NCI-H2107 (cell line): ENCODE data around the gene RAD23A.
"Not testable (repeated sequence)": the region's sequence is repeated elsewhere in the genome, so short reads cannot be mapped to it uniquely, and the experiment has no call there.

Source experiments
- DNase-seq: peaks from one replicate; lab custom pipeline; 2025; lab: John Stamatoyannopoulos, UW

RAD23A gene

DNA sequence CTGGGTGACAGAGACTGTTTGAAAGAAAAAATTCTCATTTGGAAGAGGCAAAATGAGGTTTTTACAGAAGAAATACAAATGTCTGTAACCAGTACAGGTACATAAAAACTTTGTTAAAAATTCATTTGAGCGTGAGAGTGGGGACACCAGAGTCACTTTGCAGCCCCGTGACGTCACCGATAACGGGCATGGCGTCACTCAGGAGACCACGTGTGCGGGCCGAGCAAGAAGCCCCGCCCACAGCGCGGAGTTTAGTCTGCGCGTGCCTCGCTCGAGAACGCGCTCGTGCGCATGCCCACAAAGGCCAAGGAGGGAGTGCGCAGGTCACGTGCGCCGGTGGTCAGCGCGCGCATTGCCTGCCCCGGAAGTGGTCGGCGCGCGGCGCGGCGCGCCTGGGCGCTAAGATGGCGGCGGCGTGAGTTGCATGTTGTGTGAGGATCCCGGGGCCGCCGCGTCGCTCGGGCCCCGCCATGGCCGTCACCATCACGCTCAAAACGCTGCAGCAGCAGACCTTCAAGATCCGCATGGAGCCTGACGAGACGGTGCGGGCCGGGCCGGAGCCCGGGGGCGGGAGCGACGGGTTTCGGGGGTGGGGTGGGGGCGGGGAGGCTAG is at the start of gene RAD23A:
Gene RAD23A (plus strand): TSS at position 384 of the 613 bp plus-strand sequence. CDS start 87 bp downstream, at position 471.
- DNase-seq: peak; percentile 95

DNA sequence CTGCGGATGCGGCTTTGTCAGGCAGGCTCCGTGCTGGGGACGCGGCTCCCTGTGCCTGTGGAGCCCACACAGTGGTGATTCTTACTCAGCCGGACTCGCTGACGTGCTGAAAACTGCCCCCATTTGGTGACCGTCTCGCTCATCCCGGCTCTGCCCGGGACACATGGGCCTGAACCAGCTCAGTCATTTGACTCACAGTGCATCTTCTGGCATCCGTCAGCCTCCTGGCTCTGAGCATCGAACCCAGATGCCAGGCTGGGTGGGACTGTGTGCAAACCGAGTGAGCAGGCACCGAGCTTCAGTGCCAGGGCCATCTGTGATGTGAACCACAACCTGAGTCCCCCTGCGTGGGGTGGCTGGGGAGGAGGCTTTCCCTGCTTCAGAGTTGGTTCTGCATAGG is 49.2 kb upstream of the RAD23A start:
- DNase-seq: no peak

DNA sequence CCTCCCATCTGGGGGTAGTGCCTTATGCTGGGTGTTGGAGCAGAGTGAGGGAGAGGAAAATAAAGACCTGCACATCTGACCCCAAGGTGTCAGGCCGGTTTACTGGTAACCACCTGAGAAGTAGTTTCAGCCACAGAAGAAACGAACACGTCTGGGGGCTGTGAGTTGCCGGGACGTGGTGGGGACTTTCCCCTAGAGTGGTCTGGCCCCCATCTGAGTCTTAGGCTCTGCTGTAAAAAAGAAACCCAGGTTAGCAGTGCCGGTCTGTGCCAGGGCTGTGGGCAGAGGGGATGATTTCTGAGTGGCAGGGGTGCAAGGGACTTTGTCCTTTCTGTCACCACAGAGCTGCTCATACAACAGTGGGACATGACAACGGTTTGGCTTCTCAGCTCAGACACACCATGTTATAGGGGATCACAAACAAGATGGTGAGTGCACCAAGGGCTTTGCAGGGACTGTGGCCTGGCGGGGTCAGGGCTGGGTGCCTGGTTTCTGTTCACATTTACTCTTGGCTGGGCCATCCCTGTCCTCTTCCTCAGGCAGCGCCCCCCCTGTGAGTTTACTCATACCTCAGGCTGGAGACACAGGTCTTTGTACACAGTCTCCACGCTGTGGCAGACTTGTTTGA is 45.7 kb upstream of the RAD23A start:
- DNase-seq: no peak

DNA sequence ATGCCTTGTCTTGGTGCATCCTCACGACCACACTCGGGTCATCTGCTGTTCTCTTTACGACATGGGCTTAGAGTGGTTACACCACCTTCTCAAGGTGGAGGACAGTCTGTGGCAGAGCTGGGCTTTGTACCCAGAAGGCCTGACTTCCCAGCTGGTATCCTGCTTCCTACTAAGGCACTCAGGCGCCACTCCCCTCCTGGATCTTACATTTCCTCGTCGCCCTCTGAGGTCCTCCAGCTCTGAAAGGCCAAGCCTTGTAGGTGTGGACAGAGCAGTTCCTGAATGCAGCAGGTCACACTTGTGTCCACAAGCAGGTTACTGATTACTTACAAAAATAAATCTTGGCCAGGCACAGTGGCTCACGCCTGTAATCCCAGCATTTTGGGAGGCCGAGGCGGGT is 38.5 kb upstream of the RAD23A start:
- no peak for DNase-seq

DNA sequence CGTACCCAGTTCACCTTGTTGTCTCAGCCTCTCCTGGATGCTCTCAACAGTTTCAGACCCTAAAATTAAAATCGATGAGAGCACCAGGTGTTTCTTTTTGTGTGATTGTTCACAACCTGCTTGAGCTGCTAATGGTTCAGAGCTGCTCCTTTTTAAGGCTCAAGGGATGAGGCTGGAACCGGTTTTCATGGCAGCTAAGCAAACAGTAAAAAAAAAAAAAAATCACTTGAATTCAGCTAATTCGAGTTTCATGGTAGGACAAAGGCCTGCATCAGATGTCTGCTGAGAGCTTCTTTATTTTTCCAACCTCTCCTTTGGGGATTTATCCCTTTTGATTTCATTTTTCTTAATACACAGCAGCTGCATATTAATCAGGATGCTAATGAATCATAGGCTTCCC is 33.1 kb upstream of the RAD23A start:
- DNase-seq: peak; percentile 82

DNA sequence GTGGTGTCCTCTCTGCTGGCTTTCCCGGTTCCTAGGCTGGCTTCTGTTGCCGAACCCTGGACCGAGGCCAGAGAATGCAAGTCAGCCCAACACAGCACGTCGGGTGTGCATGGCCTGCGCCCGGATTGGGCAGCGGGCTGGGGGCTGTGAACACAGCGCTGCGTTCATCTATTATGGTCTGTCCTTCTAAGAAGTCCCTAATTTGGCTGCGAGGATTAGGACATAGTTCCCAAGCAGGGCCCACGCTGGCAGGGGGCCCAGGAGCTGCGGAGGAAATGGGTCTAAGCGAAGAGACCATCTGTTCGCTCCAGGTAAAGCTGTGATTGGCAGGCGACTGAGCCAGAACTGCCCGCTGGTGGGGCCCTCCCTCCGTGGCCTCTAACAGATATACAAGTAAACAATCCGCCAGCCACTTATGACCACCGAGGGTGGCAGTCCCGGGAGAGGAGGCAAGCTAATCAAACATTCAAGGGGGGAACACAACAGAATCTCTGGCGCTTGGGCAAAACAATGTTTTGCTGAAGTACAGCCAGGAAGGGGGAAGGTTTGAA is 32.6 kb upstream of the RAD23A start:
- DNase-seq: peak; percentile 93

DNA sequence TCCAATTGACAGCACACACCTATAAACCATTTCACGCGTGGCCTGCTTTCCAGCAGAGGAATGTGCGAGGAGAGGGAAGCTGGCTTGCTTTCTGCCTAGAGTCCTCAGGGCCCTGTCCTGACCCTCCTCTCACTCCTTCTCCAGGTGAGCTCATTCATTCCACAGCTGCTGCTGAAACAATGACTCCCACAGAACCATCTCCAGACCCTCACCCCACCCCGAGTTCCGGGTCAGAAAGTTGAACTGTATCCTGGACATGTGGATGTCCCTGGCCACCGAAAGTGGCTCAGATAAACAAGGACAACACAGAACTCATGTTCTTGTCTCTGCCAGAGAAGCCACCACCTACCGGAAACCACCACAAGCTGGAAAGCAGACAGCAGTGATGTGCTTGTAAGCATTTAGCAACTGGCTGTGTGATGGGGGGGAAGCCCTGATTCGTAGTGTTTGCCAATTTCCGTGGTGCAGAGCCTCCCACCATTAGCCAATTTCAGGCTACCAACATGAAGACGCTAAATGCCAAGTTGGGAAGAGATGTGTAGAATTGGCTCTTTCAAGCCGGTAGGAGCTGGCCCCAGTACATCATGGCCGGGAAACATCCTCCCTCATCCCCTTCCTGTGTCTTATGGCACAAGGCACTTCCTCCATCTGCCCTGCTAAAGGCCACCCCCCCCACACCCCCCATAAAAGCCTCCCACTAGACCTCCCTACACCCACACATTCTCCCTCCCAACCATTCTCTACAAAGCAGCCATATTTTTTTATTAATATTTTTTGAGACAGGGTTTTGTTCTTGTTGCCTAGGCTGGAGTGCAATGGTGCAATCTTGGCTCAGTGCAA is 31.6 kb upstream of the RAD23A start:
- no peak for DNase-seq

DNA sequence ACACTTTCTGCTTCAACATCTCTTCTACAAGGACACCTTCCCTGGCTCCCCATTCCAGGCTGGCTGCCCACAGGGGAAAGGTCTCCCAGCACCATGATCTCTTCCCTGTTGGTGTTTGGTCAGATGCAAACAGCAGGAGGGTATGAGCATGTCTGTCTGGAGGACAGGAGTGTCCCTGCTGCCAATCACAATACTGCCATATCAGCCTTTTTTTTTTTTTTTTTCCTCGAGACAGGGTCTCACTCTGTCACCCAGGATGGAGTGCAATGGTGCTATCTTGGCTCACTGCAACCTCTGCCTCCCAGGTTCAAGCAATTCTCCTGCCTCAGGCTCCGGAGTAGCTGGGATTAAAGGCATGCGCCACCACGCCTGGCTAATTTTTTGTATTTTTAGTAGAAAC is 29.8 kb upstream of the RAD23A start:
- not testable (repeated sequence) for DNase-seq

DNA sequence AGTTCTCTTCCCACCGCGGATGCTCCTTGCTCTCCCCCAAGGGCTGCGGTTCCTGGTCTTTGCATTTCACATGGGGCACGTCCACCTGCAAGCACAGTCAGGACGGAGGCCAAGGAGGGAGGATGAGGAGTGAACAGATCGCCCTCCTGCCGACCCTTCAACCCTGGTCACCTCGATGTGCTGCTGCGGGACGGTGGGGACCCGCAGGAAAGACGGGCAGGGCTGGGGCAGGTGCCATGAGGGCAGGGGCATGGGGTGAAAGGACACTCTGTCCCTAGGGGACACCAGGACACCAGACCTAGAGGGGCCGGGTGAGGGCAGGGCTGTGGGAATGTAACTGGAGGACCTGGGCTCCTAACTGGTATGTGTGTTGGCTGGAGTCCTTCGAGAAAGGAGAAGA is 27.4 kb upstream of the RAD23A start:
- DNase-seq: no peak

DNA sequence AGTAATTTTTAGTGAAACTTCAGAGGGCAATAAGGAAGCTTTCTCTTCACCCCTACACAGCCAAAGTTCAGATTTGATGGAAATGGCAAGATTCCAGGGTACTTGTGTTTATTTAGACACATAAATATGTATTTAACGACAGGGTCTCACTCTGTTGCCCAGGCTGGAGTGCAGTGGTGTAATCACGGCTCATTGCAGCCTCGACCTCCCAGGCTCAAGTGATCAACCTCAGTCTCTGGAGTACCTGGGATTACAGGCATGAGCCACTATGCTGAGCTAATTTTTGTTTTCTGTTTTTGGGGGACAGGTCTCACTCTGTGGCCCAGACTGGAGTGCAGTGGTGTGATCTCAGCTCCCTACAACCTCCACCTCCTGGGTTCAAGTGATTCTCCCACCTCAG is 24.6 kb upstream of the RAD23A start:
- no peak for DNase-seq

DNA sequence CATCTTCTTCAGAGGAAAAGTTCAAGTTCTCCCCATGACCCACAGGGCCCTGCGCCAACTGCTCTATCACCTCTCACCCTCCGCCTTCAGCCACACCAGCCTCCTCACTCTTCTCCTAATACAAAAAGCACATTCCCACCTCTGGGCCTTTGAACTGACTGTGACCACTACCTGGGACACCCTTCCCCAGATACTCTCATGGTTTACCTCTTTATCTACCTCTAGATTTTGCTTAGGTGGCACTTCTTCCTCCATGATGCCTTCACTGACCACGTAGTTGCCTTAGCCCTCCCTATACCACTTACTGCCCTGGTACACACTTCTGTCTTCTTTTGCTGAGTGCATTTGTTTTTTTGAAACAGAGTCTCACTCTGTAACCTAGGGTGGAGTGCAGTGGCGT is 22.7 kb upstream of the RAD23A start:
- DNase-seq: no peak

DNA sequence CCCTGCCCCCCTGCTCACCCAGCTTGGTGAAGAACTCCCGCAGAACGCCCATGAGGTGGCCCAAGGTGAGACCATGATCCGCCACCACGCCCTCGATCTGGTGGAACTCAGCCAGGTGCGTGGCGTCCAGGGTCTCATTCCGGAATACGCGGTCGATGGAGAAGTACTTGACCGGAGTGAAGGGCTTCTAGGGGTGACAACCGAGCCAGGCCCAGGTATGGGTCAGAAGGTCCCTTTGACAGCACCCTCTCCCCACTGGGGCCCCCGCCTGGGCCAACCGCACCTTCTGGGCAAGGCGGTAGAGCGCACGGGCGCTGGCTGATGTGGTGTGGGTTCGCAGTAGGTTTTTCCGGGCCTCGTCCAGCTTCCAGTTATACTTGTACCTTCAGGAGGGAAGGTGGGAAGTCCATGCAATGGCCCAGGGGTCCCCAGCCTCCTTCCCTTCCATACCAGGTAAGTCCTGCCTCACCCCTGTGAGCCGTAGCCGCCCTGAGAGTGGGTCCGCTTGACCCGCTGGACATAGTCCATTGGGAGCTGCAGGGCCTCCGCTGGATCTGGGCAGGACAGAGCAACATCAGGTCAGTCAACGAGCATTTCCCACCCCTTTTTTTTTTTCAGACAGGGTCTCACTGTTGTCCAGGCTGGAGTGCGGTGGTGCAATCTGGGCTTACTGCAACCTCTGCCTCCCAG is 20.9 kb upstream of the RAD23A start:
- no peak for DNase-seq

DNA sequence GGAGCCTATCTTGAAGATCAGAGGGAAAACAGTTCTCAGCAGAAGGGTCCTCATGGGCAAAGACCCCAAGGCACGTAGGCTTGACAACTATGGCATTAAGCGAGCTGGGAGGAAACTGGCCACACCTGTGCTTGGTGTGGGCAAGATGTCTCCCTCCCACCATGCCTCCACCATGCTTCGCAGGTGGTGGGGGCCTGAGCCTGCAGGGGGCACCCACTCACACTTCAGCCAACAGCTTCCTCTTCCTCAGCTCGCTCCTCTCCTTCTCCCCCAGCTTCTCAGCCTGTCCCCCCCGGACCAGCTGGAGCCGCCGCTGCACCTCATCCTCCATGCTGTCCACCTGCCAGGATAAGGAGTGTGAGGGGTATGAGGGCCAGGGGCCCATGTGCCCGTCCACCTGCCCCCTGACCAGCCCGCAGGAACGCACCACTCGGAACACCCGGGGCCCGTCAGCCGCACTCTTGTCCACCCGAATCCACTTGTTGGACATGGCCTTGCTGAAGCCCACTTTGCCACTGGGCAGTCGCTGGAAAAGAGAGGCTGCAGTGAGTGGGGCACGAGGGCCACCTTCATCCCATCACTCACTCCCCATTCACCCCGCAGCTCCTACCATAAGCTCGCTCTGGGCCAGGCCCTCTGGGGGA is 15.5 kb upstream of the RAD23A start:
- no peak for DNase-seq

DNA sequence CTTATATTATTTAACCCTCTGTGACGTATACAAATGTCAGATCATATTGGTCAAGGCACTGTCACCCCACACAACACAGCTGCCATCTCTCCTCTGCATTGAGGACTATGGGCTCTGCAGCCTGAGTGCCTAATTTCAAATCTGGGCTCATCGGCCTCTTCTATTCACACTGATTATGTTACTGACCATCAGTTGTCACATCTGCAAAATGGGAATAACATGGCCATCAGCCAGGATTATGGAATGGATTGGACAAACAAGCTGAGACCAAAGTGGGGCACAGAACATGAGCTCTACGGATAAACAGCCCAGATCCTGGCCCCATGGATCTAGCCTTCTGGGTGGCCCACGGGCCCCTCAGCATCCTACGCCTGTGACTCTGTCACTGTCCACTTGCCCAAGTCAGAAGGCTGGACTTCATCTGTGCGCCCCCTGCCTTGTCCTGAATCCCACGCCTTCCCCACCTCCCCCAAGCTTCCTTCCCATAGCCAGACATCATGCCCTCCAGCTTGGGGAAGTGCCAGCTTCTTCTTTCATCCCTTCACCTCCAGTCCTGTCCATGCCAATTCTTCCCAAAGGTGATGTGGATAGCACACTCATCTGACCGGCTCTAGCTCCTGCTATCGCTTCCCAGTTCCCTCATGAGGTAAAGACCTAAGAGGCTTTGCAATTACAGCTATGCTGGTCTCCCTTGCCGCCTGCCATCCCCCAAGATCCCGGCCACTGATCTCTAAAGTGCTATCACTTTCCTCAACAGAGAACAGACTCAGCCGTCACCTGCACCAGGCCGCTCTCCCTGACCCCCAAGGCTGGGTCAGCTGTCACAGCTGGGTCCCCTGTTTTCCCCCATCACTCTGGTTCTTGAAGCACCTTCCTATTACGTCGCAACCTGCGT is 13.0 kb upstream of the RAD23A start:
- DNase-seq: no peak

DNA sequence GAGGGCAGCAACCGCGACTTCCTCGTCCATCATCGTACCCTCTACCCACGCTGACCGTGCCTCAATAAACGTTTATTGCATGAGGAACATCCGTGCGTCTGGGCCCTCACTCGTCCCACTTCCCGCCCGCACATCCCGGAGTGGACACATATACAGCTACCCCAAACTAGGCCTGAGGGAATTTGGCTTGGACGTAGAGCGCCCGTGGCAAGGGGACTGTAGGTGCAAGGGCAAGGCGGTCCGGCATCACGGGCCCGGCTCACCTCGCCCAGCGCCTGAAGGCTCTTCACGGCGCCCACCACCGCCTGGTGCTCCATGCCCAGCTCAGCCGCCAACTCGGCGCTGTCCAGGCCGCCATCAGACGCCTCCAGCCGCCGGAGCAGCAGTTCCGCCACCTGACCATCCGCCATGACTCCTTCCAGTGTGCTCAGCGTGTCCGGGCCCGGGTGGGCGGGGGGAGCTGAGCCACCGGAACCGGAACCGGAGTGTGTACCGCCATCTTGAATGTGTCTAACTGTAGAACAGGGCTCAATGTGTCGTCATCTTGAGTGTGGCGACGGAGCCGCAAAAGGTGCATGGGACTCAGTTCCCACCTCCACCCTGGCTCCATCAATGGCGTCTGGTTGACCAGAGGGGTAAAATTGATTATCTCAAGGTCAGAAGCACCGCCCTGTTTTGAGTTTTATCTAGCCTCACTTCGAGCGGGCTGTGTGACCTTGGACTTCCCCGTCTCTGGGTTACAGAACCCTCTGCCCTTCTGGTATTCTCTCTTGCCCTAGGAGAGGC is 12.2 kb upstream of the RAD23A start, which contains the start of gene FARSA:
Gene FARSA (minus strand): TSS at position 425 of the 786 bp plus-strand sequence. CDS start 15 bp downstream, at position 410.
- DNase-seq: peak; percentile 80

DNA sequence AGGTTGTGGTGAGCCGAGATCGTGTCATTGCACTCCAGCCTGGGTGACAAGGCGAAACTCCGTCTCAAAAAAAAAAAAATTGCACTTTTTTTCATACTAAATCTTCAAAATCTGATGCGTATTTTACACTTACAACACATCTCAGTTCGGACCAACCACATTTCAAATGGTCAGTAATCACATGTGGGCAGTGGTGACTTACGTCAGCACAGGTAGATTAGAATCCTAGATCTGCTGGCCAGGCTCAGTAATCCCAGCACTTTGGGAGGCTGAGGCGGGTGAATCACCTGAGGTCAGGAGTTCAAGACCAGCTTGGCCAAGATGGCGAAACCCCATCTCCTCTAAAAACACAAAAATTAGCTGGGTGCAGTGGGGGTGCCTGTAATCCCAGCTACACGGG is 10.6 kb upstream of the RAD23A start:
- no peak for DNase-seq

DNA sequence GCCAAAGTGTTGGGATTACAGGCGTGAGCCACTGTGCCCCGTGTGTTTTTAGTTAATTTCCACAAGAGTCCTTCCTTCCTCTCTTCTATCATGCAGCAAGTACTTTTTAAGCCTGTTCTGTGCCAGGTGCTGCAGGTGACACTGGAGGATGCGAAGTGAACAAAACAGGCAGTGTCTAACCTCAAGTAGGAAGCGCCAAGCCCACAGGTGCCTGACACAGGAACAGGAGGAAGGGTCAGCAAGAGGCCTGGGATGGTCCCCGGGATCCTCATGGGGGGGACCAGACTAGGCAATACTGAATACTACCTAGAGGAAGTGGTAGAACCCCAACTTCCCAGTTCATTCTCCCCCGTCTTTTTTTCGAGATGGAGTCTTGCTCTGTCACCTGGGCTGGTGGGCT is 9.1 kb upstream of the RAD23A start:
- DNase-seq: no peak

DNA sequence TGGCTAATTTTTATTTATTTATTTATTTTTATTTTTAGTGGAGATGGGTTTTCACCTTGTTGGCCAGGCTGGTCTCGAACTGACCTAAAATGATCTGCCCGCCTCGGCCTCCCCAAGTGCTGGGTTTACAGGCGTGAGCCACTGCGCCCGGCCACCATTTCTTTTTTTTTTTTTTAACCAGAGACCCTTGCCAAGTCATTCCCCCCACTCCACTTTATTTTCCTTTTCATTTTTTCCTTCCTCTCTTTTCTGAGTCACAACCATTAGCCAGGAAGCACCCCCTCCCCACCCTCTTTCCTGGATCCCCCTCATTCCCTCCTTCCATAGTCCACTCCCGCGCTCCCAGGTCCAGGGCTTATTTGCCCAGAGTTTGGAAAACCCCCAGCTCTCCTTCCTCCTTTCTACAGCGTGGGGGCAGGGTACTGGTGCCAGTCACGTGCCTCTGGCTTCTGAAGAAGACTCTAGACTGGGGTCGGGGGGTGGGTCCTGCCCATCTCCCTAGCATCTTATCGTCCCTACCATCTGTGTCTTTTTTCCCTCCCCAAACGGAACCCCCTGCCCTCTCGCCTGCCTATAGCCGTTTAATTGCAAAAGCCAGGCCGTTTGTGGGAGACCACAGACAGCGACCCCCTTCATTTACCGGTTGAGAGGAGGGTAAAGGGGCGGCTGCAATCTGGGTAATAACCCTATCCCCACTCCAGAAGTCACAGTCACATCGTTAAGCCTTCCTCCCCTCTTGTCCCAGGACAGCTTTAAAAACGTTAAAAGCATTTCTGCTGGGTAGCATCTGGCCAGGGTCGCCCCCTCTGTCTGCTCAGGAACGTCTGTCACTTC is 8.4 kb upstream of the RAD23A start:
- DNase-seq: no peak
